Vagina (tissue), 2 donors: ENCODE data around the gene FADS3. TPM values are rescaled to one million over a fixed set of nuclear protein-coding genes. Genes with fewer than 3 reads are reported as not detected.
A peak's percentile ranks its signal among the peaks of the same experiment; 100 is the strongest.

Experiments used
- DNase-seq, 2 donors: peaks; one replicate each; pipeline ENCODE4 v3.0.0-alpha.2; 2017; ENCODE audit errors: extremely low spot score in 2 of 2
- H3K27ac ChIP-seq: fragments of 200-600 bp; sonication (generic); one replicate; pipeline ENCODE4 v1.5.1; 2019
- H3K27me3 ChIP-seq: fragments of 200-600 bp; sonication (generic); one replicate; pipeline ENCODE4 v1.5.1; 2019
- H3K36me3 ChIP-seq, 2 donors: fragments of 200-600 bp; sonication (generic); one replicate each; pipeline ENCODE4 v1.5.1; 2017 to 2019
- H3K4me1 ChIP-seq: fragments of 200-600 bp; sonication (generic); one replicate; pipeline ENCODE4 v1.5.1; 2019
- H3K4me3 ChIP-seq, 2 donors: fragments of 200-600 bp; sonication (generic); 1 replicate in 1 of 2; 2 replicates in 1 of 2; pipeline ENCODE4 v1.5.1; 2016 to 2019
- H3K9me3 ChIP-seq: fragments of 200-600 bp; sonication (generic); one replicate; pipeline ENCODE4 v1.5.1; 2019
- CTCF ChIP-seq, 3 experiments: fragments of 450-650 bp in 2 of 3; fragments of 200-600 bp in 1 of 3; sonication (generic) in 1 of 3; IDR thresholded peaks; one replicate each; pipeline ENCODE4 v1.5.1; 2017 to 2019; ENCODE audit warnings: antibody characterized with exemption in 3 of 3, mild to moderate bottlenecking in 2 of 3, moderate library complexity in 2 of 3
- POLR2A ChIP-seq, 2 donors: fragments of 450-650 bp; IDR thresholded peaks; one replicate each; pipeline ENCODE4 v1.6.1; 2017; ENCODE audit warnings: antibody characterized with exemption in 2 of 2, mild to moderate bottlenecking in 2 of 2, moderate library complexity in 2 of 2
- POLR2AphosphoS5 ChIP-seq, 2 donors: sonication (generic); formaldehyde crosslinking; IDR thresholded peaks; one replicate each; pipeline ENCODE4 v1.9.0; 2017; ENCODE audit warnings: antibody characterized with exemption in 2 of 2, mild to moderate bottlenecking in 2 of 2, low read depth in 1 of 2; ENCODE audit not compliant: insufficient read depth in 1 of 2
- intact Hi-C: fragments of 100-400 bp; cut with DNase I; formaldehyde crosslinking; loops from one replicate; pipeline ENCODE4 v1.15.1; 2023
- total RNA-seq: library from RNA; depleted of rRNA; stranded (reverse); fragments of >200 nt; gene quantifications from one replicate; pipeline ENCODE4 v1.2.3, GENCODE V29; 2016

The FADS3 gene
- total RNA-seq, 1 donor from 2014 or later, result 41.5 TPM

GRCh38 chr11:61870541-61871031 lies 20.8 kb downstream of the FADS3 start:
- Histone ChIP-seq H3K9me3 (no peaks in the 10 kb centered on the region), H3K4me1 (peaks cover 12% of the 10 kb centered on the region), H3K36me3 (no peaks in the 10 kb centered on the region), H3K4me3 (no peak overlapping the region), H3K27me3 (no peaks in the 10 kb centered on the region), H3K27ac (peak overlapping the region; percentile 46)
- intact Hi-C loops, result loop anchor here (10.0 kb wide), 1 partner anchor 234 kb away; no protein-coding TSS in a partner anchor
- TF ChIP-seq POLR2A (IDR thresholded peaks at IDR 0.05) (no peak), CTCF (IDR thresholded peaks at IDR 0.05) (no peak), POLR2AphosphoS5 (IDR thresholded peaks at IDR 0.05; ENCODE audit: insufficient read depth in 1 of 2, low read depth in 1 of 2) (no peak)
- no peak for DNase-seq

GRCh38 chr11:61869708-61870451 lies 21.5 kb downstream of the FADS3 start:
- Histone ChIP-seq H3K27ac (peak overlapping the region; percentile 46), H3K9me3 (no peaks in the 10 kb centered on the region), H3K4me3 (no peak overlapping the region), H3K4me1 (peaks cover 12% of the 10 kb centered on the region), H3K27me3 (no peaks in the 10 kb centered on the region), H3K36me3 (no peaks in the 10 kb centered on the region)
- TF ChIP-seq POLR2AphosphoS5 (IDR thresholded peaks at IDR 0.05; ENCODE audit: insufficient read depth in 1 of 2, low read depth in 1 of 2) (no peak), POLR2A (IDR thresholded peaks at IDR 0.05) (no peak), CTCF (IDR thresholded peaks at IDR 0.05) (no peak)
- intact Hi-C loops, result loop anchor here (10.0 kb wide), 1 partner anchor 235 kb away; no protein-coding TSS in a partner anchor
- no peak for DNase-seq

GRCh38 chr11:61869429-61869707 lies 22.0 kb downstream of the FADS3 start:
- no peaks in the 10 kb centered on the region for H3K36me3 ChIP-seq
- TF ChIP-seq CTCF (IDR thresholded peaks at IDR 0.05) (no peak), POLR2A (IDR thresholded peaks at IDR 0.05) (no peak), POLR2AphosphoS5 (IDR thresholded peaks at IDR 0.05; ENCODE audit: insufficient read depth in 1 of 2, low read depth in 1 of 2) (no peak)
- H3K27me3 ChIP-seq, result no peaks in the 10 kb centered on the region
- H3K4me3 ChIP-seq, result no peak overlapping the region
- no peak overlapping the region for H3K27ac ChIP-seq
- no peak for DNase-seq
- intact Hi-C loops, result no loop called here
- peaks cover 12% of the 10 kb centered on the region for H3K4me1 ChIP-seq
- H3K9me3 ChIP-seq, result no peaks in the 10 kb centered on the region

GRCh38 chr11:61868571-61869428 lies 22.5 kb downstream of the FADS3 start:
- Histone ChIP-seq H3K9me3 (no peaks in the 10 kb centered on the region), H3K27me3 (no peaks in the 10 kb centered on the region), H3K27ac (no peak overlapping the region), H3K4me3 (no peak overlapping the region), H3K36me3 (no peaks in the 10 kb centered on the region), H3K4me1 (peaks cover 12% of the 10 kb centered on the region)
- DNase-seq, result no peak
- TF ChIP-seq POLR2AphosphoS5 (IDR thresholded peaks at IDR 0.05; ENCODE audit: insufficient read depth in 1 of 2, low read depth in 1 of 2), result no peak
- no peak for TF ChIP-seq POLR2A (IDR thresholded peaks at IDR 0.05)
- TF ChIP-seq CTCF (IDR thresholded peaks at IDR 0.05), result no peak
- intact Hi-C loops, result no loop called here
